GM12873 (cell line): Measurements from ENCODE around the gene ENTHD1.

ENCODE experiments used
- CTCF ChIP-seq: IDR thresholded peaks from 2 replicates; pipeline ENCODE4 v1.5.1; 2012; ENCODE audit warnings: low read depth, mild to moderate bottlenecking, moderate library complexity, low read length, control low read depth; ENCODE audit not compliant: insufficient read depth; ENCODE audit errors: missing control alignments

ENTHD1 gene

DNA sequence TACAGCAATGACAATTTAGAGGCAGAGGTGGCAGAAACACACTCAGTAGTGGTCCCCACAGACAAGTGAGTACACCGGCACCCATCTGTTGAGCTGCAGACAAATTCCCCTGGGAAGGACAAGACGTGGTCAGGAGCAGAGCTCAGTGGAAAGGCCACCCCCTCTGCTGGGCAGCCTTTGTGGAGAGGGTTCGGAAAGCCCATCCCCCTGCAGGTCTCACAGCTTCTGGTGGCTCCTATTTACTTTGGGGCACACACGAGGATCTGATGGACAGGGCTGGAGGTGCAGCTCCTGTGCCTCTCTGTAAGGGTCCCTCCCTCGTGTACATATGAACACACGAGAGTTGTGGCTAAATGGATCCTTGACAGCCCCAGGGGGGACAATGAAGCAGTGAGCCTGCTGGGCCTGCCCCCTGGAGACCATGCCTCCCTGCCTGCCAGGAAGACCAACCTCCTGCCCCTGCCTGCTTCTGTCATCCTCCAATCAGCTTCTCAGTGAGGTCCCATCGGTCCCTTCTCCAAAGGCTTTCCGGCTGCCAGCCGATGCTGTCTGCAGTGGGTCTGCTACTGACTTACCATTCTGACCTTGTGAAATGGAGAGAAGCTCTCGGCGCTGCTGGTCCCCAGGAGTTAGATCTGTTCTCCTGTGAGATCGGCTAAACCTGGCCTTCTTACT, 161.5 kb downstream of the ENTHD1 start:
- no peak for TF ChIP-seq CTCF

DNA sequence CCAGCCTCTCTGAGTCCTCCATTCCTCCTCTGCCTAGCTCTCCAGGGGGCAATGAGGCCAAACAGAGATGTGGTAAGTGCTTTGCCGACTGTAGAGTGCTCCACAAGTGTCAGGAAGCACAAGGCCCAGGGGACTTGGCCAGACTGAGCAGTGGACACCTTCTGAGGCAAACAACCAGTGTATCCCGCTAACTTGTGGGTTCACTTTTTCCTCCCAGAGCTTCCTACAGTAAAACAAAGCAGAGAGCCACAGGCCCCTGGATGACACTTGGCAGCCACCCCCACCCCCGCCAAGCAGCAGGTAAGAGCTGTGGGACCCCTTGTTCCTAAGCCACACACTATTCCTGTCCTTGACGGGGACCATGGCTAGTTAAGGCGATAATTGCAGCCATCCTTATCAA, 162.1 kb downstream of the ENTHD1 start:
- TF ChIP-seq CTCF = no peak

GRCh38 chr22:39729141-39729934, 164.2 kb downstream of the ENTHD1 start:
- no peak for TF ChIP-seq CTCF

DNA sequence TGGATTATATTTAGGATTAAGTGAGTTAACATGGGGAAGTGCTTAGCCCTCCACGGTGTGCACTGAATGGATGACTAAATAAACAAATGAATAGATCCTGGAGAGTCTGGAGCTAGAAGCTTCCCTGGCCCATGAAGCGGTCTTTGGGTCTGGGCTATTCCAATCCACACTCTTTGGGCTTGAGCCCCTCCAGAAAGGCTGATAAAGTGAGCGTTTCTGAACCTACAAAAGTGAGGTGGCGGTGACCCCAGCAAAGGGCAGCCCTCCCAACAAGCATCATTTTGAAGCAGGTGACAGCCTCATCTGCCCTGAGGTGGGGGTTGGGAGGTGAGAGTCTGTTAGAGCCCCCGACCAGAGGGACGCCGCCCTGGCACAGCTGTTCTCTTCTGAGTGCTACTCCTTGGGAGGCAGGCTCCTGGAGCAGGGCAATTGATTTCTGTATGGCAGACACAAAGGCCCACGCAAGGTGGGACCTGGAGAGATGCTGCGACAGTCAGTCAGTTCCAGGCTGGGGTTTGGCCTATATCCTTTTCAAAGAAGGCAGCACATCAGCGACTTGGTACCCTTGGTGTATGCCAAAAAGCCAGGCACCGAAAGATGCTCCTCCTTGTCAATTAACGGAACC, 165.2 kb downstream of the ENTHD1 start:
- TF ChIP-seq CTCF = no peak

GRCh38 chr22:39727541-39727940, 166.0 kb downstream of the ENTHD1 start:
- TF ChIP-seq CTCF = no peak

GRCh38 chr22:39725351-39726035, 168.1 kb downstream of the ENTHD1 start:
- no peak for TF ChIP-seq CTCF

DNA sequence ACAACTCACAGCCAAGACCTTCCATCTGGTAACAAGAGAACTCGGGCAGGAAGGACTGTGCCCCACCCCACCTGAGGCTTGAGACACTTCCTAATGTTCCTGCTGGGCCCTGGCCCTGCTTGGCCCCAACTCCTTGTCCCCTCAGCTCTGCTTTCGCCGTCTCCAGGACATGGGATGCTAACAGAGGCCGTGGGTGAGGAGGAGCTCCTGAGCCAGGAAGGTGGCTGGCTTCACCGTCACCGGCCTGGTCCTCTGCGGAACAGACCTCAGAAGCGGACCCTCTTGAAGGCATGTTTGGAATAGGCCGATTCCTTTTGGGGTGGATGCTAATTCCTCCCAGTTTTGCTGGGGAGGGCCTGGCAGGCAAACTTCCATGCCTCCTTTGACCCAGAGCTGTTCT, 168.7 kb downstream of the ENTHD1 start:
- no peak for TF ChIP-seq CTCF
